ENCODE data around the gene EPB41L4B. TPM values are rescaled to one million over a fixed set of nuclear protein-coding genes. Genes with fewer than 3 reads are reported as not detected.

Gene EPB41L4B
- total and polyA plus RNA-seq, 4 donors = 6.0 to 14.5 (median 12.2) TPM

DNA sequence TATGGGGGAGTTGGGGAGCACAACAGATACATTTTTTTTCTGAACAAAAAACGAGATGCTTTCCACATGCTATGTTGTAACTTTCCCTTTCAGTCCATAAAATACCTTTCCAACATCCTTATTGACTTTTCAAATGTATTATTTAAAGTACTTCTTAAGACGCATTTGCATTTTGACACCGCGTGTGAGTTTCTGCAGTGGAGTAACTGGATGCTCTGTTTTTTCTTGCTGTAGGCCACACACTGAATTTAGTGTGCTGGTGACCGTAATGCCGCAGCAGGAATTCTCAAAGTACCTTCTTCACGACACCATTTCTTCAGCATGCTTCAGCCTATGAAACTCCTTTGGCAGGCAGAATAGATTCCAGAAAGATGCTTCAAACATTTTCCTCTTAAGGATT, 14.3 kb upstream of the EPB41L4B start:
- Histone ChIP-seq H3K4me3 (no peak overlapping the region), H3K9me3 (ENCODE audit: control insufficient read depth in 4 of 4, insufficient read depth in 3 of 4, low read length in 3 of 4) (no peaks in the 10 kb centered on the region), H3K27ac (ENCODE audit: low read depth in 1 of 2, low read length in 1 of 2) (no peak overlapping the region), H3K4me1 (ENCODE audit: control insufficient read depth in 5 of 5, insufficient read depth in 5 of 5, low read length in 5 of 5) (peaks cover 0 to 12% (median 2%) of the 10 kb centered on the region in 5 donors), H3K27me3 (ENCODE audit: control insufficient read depth in 3 of 3, insufficient read depth in 3 of 3, low read length in 2 of 3) (peaks cover 0 to 4% (median 0%) of the 10 kb centered on the region in 3 donors), H3K9ac (ENCODE audit: insufficient read depth in 1 of 2, low read length in 2 of 2) (no peak overlapping the region), H3K36me3 (ENCODE audit: control insufficient read depth in 4 of 4, insufficient read depth in 4 of 4, low read length in 4 of 4) (no peaks in the 10 kb centered on the region)
- TF ChIP-seq, protein P1, sequence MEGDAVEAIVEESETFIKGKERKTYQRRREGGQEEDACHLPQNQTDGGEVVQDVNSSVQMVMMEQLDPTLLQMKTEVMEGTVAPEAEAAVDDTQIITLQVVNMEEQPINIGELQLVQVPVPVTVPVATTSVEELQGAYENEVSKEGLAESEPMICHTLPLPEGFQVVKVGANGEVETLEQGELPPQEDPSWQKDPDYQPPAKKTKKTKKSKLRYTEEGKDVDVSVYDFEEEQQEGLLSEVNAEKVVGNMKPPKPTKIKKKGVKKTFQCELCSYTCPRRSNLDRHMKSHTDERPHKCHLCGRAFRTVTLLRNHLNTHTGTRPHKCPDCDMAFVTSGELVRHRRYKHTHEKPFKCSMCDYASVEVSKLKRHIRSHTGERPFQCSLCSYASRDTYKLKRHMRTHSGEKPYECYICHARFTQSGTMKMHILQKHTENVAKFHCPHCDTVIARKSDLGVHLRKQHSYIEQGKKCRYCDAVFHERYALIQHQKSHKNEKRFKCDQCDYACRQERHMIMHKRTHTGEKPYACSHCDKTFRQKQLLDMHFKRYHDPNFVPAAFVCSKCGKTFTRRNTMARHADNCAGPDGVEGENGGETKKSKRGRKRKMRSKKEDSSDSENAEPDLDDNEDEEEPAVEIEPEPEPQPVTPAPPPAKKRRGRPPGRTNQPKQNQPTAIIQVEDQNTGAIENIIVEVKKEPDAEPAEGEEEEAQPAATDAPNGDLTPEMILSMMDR (IDR thresholded peaks at IDR 0.05; ENCODE audit: control extremely low read depth, extremely low read depth) = no peak
- ATAC-seq (ENCODE audit: insufficient read depth, low FRiP score) (no peak), DNase-seq (no peak)
- WGBS, 2 donors = 60 to 85% methylated on average over 7 of the region's 7 CpGs

DNA sequence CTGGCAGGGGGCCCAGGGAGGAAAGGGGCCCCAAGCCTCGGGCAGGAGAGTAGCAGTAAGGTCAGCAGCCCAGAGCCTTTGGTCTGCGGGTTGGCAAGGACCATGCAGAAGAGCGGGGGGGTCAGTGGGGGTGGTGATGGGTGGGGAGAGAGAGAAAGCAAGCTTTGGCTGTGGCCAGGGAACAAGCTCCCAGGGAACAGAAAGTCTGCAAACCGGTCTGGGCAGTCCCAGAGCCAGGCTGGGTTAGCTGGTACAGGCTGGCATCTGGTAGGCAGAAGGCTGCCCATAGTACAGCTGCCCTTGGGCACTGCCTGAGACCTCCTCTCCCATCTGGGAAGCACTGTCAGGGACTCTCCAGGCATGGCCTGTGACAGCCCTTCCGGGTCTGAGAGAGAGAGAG, 10.5 kb upstream of the EPB41L4B start:
- 43 to 50% methylated on average over 5 of the region's 5 CpGs for WGBS, 2 donors
- Histone ChIP-seq H3K4me1 (ENCODE audit: control insufficient read depth in 5 of 5, insufficient read depth in 5 of 5, low read length in 5 of 5) (peaks cover 0 to 27% (median 4%) of the 10 kb centered on the region in 5 donors), H3K27me3 (ENCODE audit: control insufficient read depth in 3 of 3, insufficient read depth in 3 of 3, low read length in 2 of 3) (peaks cover 0 to 3% (median under 1%) of the 10 kb centered on the region in 3 donors), H3K4me3 (no peak overlapping the region), H3K9ac (ENCODE audit: insufficient read depth in 1 of 2, low read length in 2 of 2) (peak overlapping the region in 1 of 2 donors; percentile 47), H3K27ac (ENCODE audit: low read depth in 1 of 2, low read length in 1 of 2) (peak overlapping the region in 1 of 2 donors; percentile 84), H3K36me3 (ENCODE audit: control insufficient read depth in 4 of 4, insufficient read depth in 4 of 4, low read length in 4 of 4) (no peaks in the 10 kb centered on the region), H3K9me3 (ENCODE audit: control insufficient read depth in 4 of 4, insufficient read depth in 3 of 4, low read length in 3 of 4) (no peaks in the 10 kb centered on the region)
- peak; percentile 53 to 82 (median 74) for DNase-seq
- TF ChIP-seq, protein P1 (IDR thresholded peaks at IDR 0.05; ENCODE audit: control extremely low read depth, extremely low read depth) = no peak
- ATAC-seq (ENCODE audit: insufficient read depth, low FRiP score) = peak; percentile 67

DNA sequence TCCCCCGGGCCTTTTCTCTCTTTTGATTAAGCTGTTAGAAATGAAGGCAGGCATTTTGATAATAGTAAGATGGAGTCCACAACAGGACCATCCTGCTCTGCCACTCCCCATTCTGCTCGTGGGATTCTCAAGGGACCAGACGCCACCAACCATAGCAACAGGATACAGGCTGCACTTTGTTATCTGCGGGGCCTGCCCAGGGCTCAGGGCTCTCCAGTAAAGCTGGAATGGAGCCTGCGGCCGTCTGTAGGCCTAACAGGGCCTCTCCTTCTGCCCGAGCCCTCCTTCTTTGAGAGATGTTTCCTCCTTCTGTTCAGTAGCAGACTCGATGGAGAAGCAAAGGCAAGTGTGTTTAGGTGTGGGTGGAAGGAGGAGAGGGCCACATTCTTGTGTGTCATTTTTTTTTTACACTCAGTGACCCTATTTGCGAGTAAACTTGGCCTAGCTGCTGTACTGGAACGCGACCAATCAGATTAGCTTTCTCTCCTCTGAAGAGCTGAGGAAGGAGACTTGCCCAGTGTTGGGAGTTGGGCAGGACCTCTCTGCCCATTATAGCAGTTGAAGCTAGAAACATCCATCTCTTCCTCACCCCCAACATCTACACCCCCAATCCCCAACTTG, 8.9 kb upstream of the EPB41L4B start:
- DNase-seq (peak; percentile 40 to 71 (median 69)), ATAC-seq (ENCODE audit: insufficient read depth, low FRiP score) (peak; percentile 42)
- 48 to 74% methylated on average over 11 of the region's 11 CpGs for WGBS, 2 donors
- Histone ChIP-seq H3K27ac (ENCODE audit: low read depth in 1 of 2, low read length in 1 of 2) (peak overlapping the region in 1 of 2 donors; percentile 73), H3K36me3 (ENCODE audit: control insufficient read depth in 4 of 4, insufficient read depth in 4 of 4, low read length in 4 of 4) (no peaks in the 10 kb centered on the region), H3K27me3 (ENCODE audit: control insufficient read depth in 3 of 3, insufficient read depth in 3 of 3, low read length in 2 of 3) (peaks cover 0 to 3% (median 0%) of the 10 kb centered on the region in 3 donors), H3K4me3 (no peak overlapping the region), H3K4me1 (ENCODE audit: control insufficient read depth in 5 of 5, insufficient read depth in 5 of 5, low read length in 5 of 5) (peaks cover 0 to 27% (median 4%) of the 10 kb centered on the region in 5 donors), H3K9me3 (ENCODE audit: control insufficient read depth in 4 of 4, insufficient read depth in 3 of 4, low read length in 3 of 4) (no peaks in the 10 kb centered on the region), H3K9ac (ENCODE audit: insufficient read depth in 1 of 2, low read length in 2 of 2) (no peak overlapping the region)
- TF ChIP-seq, protein P1 (IDR thresholded peaks at IDR 0.05; ENCODE audit: control extremely low read depth, extremely low read depth) = no peak

Measured in lung (tissue), 12 donors.